Ovary (tissue), 9 donors: ENCODE measurements around the gene VEGFB. TPM values are rescaled to one million over a fixed set of nuclear protein-coding genes. Genes with fewer than 3 reads are reported as not detected.

Experiments used
- DNase-seq, 5 donors: peaks; one replicate each; pipeline ENCODE4 v3.0.0-alpha.2; 2019 to 2020
- H3K27ac ChIP-seq, 2 donors: fragments of 200-600 bp; one replicate each; pipeline versions ENCODE4 v1.5.1 to v1.8.0; 2019 to 2022
- H3K27me3 ChIP-seq: fragments of 200-600 bp; one replicate; pipeline ENCODE4 v1.8.0; 2022
- H3K36me3 ChIP-seq: fragments of 200-600 bp; sonication (generic); one replicate; pipeline ENCODE4 v1.5.1; 2019
- H3K4me1 ChIP-seq: one replicate; pipeline ENCODE4 v1.8.1; 2013; ENCODE audit warnings: mild to moderate bottlenecking, moderate library complexity; ENCODE audit not compliant: insufficient read depth
- H3K4me3 ChIP-seq: fragments of 200-600 bp; sonication (generic); one replicate; pipeline ENCODE4 v1.5.1; 2017
- H3K9me3 ChIP-seq, 2 donors: fragments of 200-600 bp in 1 of 2; sonication (generic) in 1 of 2; one replicate each; pipeline versions ENCODE4 v1.5.1 to v1.8.1; 2013 to 2019; ENCODE audit warnings: mild to moderate bottlenecking in 1 of 2, moderate library complexity in 1 of 2
- EP300 ChIP-seq: sonication (generic); formaldehyde crosslinking; IDR thresholded peaks from one replicate; pipeline ENCODE4 v1.6.1; 2017; ENCODE audit warnings: antibody characterized with exemption
- POLR2A ChIP-seq: fragments of 450-650 bp; IDR thresholded peaks from one replicate; pipeline ENCODE4 v1.6.1; 2017; ENCODE audit warnings: antibody characterized with exemption, mild to moderate bottlenecking, moderate library complexity
- WGBS, 3 donors: extraction: QIAGEN DNeasy Blood & Tissue Kit in 1 of 3; methylation state at CpG; one replicate each; pipeline versions ENCODE4 v1.1.5 to v1.1.7; 2013 to 2017; 5-methylcytosine and 5-hydroxymethylcytosine counted together
- intact Hi-C, 4 donors: fragments of 100-400 bp; cut with DNase I; formaldehyde crosslinking; loops; one replicate each; pipeline versions ENCODE4 v1.11.0 to v1.15.1; 2022 to 2023
- polyA plus RNA-seq, 2 donors: library from polyadenylated mRNA; stranded (reverse); fragments of 200-250 nt in 1 of 2; fragments of 350-450 nt in 1 of 2; fragmentation: Illumina TruSeq in 1 of 2; extraction: RNeasy Lipid Tissue Mini Kit (QIAGEN cat#74804) in 1 of 2; gene quantifications; one replicate each; pipeline ENCODE4 v1.2.3, GENCODE V29; 2013 to 2014
- total RNA-seq, 7 donors: library from RNA; depleted of rRNA in 2 of 7; stranded (reverse); fragments of >200 nt in 2 of 7; fragmentation: NEBNext Ultra II Directional in 3 of 7; extraction: Animal tissue kit (Norgen Biotek cat#: 25700) in 3 of 7; gene quantifications; one replicate each; pipeline versions ENCODE4 v1.1.0 to v1.2.4, GENCODE V29; 2016 to 2023
- TF ChIP-seq, protein P1 (sequence below), 3 donors: fragments of 450-650 bp in 2 of 3; fragments of 200-600 bp in 1 of 3; IDR thresholded peaks; one replicate each; pipeline versions ENCODE4 v1.5.1 to v1.8.0; 2016 to 2022; ENCODE audit warnings: antibody characterized with exemption in 3 of 3, mild to moderate bottlenecking in 1 of 3
- donor health status: DM: no; HTN: no; CAD: no; lungs with moderate emphysema.
- donor health status: DM: no; HTN: no; CAD: no.
- donor health status: Bipolar disorder and iron deficiency.
- donor health status: DM: yes; HTN: yes; CAD: no.
- donor health status: DM: no; HTN: no; CAD: no.
- donor health status: DM: yes; HTN: yes; CAD: no.

VEGFB gene
- total and polyA plus RNA-seq, 9 donors, result 27.4 to 164 (median 124) TPM

DNA sequence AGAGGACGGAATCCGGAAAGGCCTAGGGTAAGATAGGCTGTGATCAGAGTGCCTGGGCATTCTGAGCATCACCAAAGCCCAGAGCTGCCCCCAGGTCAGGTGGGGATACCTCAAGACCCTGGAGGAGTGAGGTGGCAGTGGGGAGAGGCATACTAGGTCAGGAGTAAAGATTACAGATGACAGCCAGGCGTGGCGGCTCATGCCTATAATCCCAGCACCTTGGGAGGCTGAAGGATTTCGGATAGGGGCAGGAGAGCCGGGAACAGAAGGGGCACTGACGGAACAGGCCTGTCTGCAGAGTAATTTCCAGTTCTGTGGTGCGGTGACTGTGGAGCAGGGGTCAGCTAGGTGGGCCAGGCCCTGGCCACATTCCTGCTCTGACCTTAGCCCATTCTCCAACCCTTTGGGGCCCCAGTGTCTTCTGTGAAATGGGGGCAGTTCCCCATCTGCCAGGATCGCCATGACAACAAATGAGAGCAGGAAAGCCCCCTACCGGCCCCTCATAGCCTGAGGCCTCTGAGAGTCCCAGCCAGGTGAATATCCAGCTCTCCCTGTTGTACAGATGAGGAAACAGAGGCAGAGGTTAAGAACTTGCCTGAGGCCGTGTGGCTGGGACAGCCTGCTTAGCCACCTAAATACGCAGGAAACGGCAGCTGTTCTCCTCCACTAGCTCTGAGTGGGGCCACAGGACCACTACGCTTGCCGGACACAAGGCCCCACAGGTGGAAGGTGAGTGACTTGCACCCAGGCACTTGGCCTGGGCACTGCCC, 40.8 kb downstream of the VEGFB start:
- WGBS, 3 donors, result 82 to 91% (median 89%) methylated on average over 15 of the region's 15 CpGs
- no peak for TF ChIP-seq POLR2A
- TF ChIP-seq, protein P1, sequence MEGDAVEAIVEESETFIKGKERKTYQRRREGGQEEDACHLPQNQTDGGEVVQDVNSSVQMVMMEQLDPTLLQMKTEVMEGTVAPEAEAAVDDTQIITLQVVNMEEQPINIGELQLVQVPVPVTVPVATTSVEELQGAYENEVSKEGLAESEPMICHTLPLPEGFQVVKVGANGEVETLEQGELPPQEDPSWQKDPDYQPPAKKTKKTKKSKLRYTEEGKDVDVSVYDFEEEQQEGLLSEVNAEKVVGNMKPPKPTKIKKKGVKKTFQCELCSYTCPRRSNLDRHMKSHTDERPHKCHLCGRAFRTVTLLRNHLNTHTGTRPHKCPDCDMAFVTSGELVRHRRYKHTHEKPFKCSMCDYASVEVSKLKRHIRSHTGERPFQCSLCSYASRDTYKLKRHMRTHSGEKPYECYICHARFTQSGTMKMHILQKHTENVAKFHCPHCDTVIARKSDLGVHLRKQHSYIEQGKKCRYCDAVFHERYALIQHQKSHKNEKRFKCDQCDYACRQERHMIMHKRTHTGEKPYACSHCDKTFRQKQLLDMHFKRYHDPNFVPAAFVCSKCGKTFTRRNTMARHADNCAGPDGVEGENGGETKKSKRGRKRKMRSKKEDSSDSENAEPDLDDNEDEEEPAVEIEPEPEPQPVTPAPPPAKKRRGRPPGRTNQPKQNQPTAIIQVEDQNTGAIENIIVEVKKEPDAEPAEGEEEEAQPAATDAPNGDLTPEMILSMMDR (IDR thresholded peaks at IDR 0.05), result no peak
- no peak for TF ChIP-seq EP300
- no peaks in the 10 kb centered on the region for H3K27me3 ChIP-seq
- H3K9me3 ChIP-seq, result no peaks in the 10 kb centered on the region
- intact Hi-C loops, result no loop called here
- DNase-seq, result peak in 1 of 5 donors; percentile 29
- H3K27ac ChIP-seq, result no peak overlapping the region
- H3K36me3 ChIP-seq, result no peaks in the 10 kb centered on the region
- H3K4me1 ChIP-seq, result no peaks in the 10 kb centered on the region
- H3K4me3 ChIP-seq, result no peak overlapping the region

DNA sequence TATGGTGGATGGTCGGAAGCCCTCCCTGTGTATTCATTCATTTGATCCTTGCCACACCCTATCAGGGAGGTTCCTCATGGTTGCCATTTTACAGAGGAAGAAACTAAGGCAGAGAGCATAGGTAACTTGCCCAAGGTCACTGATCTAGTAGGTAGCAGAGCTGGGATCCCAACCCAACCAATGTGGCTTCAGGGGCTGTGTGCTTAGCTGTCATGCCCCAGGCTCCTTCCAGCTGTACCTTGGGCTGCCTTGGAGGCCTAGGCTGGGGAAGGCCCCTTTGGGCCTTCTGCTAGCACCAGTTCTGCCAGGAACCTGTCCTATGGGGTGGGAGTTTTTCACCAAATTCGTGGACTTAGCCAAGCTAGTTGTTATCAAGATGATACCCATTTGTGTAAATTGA, 41.5 kb downstream of the VEGFB start:
- WGBS, 3 donors, result 60 to 84% (median 65%) methylated on average over 2 of the region's 2 CpGs
- no peaks in the 10 kb centered on the region for H3K9me3 ChIP-seq
- TF ChIP-seq, protein P1 (IDR thresholded peaks at IDR 0.05), result no peak
- no peak for TF ChIP-seq EP300
- TF ChIP-seq POLR2A, result no peak
- no peak for DNase-seq
- H3K27me3 ChIP-seq, result no peaks in the 10 kb centered on the region
- H3K36me3 ChIP-seq, result no peaks in the 10 kb centered on the region
- no peaks in the 10 kb centered on the region for H3K4me1 ChIP-seq
- intact Hi-C loops, result no loop called here
- no peak overlapping the region for H3K4me3 ChIP-seq
- no peak overlapping the region for H3K27ac ChIP-seq

DNA sequence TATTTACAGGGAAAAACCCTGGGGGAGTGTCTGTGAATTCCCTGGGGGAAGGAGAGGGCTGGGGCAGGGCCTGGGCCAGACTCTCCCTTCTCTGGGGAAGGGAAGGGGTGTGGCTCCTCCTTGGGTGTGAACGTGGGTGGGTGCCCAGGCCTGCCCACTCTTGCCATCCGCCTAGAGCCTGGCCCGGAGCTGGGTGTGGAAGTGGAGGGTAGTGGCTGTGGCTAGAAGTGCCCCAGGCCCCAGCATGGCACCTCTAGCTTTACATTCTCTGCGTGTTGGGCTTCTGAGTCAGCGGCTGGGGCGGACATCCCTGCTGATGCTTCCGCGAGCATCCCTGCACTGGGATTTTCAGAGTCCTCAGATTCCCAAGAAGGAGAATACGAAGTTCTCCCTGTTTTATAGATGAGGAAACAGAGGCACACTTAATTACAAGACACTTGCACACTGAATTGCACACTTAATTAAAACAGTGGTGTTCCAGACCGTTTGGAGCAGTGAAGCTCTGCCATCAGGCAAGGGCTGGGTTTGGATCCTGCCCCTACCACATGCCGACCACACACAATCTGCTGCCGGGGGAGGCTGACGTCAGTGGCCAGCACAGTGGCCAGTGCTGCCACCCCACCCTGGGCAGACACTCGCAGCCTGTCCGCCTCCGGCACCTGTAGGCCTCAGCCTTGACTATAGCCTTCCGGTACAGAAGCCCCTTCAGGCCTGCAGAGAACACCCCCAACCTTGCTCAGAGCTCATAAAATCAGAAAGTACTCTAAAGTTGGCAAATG, 42.5 kb downstream of the VEGFB start:
- TF ChIP-seq EP300, result no peak
- TF ChIP-seq, protein P1 (IDR thresholded peaks at IDR 0.05), result no peak

DNA sequence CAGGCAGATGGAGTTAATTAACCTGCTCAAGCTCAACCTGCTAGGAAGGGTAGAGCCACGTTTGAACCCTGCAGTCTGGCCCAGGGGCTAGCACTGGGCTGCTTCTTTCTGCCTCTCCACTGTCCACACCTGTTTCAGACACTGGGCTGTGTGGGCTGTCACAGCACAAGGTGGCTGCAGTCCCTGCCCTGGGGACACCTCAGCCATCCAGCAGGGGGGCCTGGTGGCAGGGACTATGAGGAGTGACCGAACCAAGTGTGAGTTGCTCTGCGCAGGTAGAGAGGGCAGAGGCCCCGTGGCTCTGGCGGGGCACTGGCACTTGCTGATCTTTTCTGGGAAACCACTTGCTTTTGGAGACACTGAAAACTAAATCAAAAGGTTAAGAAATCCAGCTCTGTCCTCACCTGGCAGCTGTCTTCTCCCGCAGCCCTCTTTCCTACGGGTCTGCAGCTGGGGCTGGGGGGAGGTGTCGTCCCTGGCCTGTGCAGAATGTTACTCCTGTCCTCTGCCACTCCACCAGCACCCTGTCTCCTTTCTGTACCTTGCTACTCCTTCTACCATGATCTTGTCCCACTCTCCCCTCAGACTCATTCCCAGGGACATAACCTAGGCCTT, 44.3 kb downstream of the VEGFB start:
- 74 to 79% (median 78%) methylated on average over 8 of the region's 8 CpGs for WGBS, 3 donors
- Histone ChIP-seq H3K4me3 (no peak overlapping the region), H3K36me3 (no peaks in the 10 kb centered on the region), H3K4me1 (peaks cover 5% of the 10 kb centered on the region), H3K9me3 (no peaks in the 10 kb centered on the region), H3K27me3 (no peaks in the 10 kb centered on the region), H3K27ac (peak overlapping the region in 1 of 2 donors; percentile 6)
- peak in 1 of 5 donors; percentile 20 for DNase-seq
- TF ChIP-seq, protein P1 (IDR thresholded peaks at IDR 0.05), result no peak
- TF ChIP-seq POLR2A (no peak), EP300 (no peak)
- intact Hi-C loops, result no loop called here

More for the DNA sequence above, 42.5 kb downstream of the VEGFB start:
- no peaks in the 10 kb centered on the region for H3K27me3 ChIP-seq
- 77 to 85% (median 84%) methylated on average over 17 of the region's 17 CpGs for WGBS, 3 donors
- H3K4me1 ChIP-seq, result no peaks in the 10 kb centered on the region
- no peaks in the 10 kb centered on the region for H3K9me3 ChIP-seq
- no peaks in the 10 kb centered on the region for H3K36me3 ChIP-seq
- no peak overlapping the region for H3K27ac ChIP-seq
- intact Hi-C loops, result no loop called here
- no peak overlapping the region for H3K4me3 ChIP-seq
- DNase-seq, result peak in 1 of 5 donors; percentile 27
